Transverse colon (tissue), 4 donors: Measurements from ENCODE around the gene FCMR. TPM values are rescaled to one million over a fixed set of nuclear protein-coding genes. Genes with fewer than 3 reads are reported as not detected.

ENCODE experiments used
- DNase-seq: peaks from one replicate; pipeline ENCODE4 v3.0.0-alpha.2; 2019
- H3K27ac ChIP-seq, 4 donors: fragments of 200-600 bp; sonication (generic); 2 replicates each; pipeline ENCODE4 v1.5.1; 2016 to 2018; ENCODE audit warnings: inconsistent platforms in 4 of 4
- H3K27me3 ChIP-seq: fragments of 200-600 bp; sonication (generic); 2 replicates; pipeline ENCODE4 v1.5.1; 2017; ENCODE audit warnings: inconsistent platforms
- H3K36me3 ChIP-seq, 4 donors: fragments of 200-600 bp; sonication (generic); 2 replicates each; pipeline ENCODE4 v1.5.1; 2017 to 2019; ENCODE audit warnings: inconsistent platforms in 4 of 4
- H3K4me1 ChIP-seq, 4 donors: fragments of 200-600 bp; sonication (generic); 2 replicates each; pipeline ENCODE4 v1.5.1; 2017 to 2020; ENCODE audit warnings: inconsistent platforms in 4 of 4
- H3K4me3 ChIP-seq, 4 donors: fragments of 200-600 bp; sonication (generic); 1 replicate in 1 of 4; 2 replicates in 3 of 4; pipeline versions ENCODE4 v1.5.1 to v1.6.1; 2017 to 2019; ENCODE audit warnings: inconsistent platforms in 4 of 4
- H3K9me3 ChIP-seq, 2 donors: fragments of 200-600 bp; sonication (generic); 2 replicates each; pipeline ENCODE4 v1.5.1; 2017 to 2019; ENCODE audit warnings: inconsistent platforms in 2 of 2
- EP300 ChIP-seq: sonication (generic); formaldehyde crosslinking; IDR thresholded peaks from one replicate; pipeline ENCODE4 v1.6.1; 2017; ENCODE audit warnings: antibody characterized with exemption, low read depth
- POLR2A ChIP-seq: fragments of 450-650 bp; IDR thresholded peaks from one replicate; pipeline ENCODE4 v1.6.1; 2016; ENCODE audit warnings: antibody characterized with exemption, mild to moderate bottlenecking, moderate library complexity
- POLR2AphosphoS5 ChIP-seq, 3 donors: sonication (generic); formaldehyde crosslinking; IDR thresholded peaks; one replicate each; pipeline ENCODE4 v1.6.1; 2016; ENCODE audit warnings: antibody characterized with exemption in 3 of 3
- WGBS, 2 donors: methylation state at CpG; one replicate each; pipeline ENCODE4 v1.1.5; 2018; ENCODE audit warnings: low coverage in 1 of 2; 5-methylcytosine and 5-hydroxymethylcytosine counted together
- in situ Hi-C, 4 donors: fragments of 200-750 bp; cut with MboI; loops; one replicate each; pipeline versions ENCODE4 v1.15.0 to v1.15.1; 2017; ENCODE audit warnings: low sequenced_read_pairs in 3 of 4, low pct_ligation_motif_present in 1 of 4, low pct_unique_long_range_greater_than_20kb in 1 of 4
- intact Hi-C: fragments of 100-400 bp; cut with DNase I; formaldehyde crosslinking; loops from one replicate; pipeline ENCODE4 v1.15.1; 2023; ENCODE audit warnings: low total_unique reads
- total RNA-seq, 4 donors: library from RNA; depleted of rRNA; stranded (reverse); fragments of >200 nt; gene quantifications; one replicate each; pipeline ENCODE4 v1.1.0, GENCODE V29; 2016
- TF ChIP-seq, protein P1 (sequence below), 5 experiments: fragments of 200-600 bp in 3 of 5; fragments of 450-650 bp in 2 of 5; sonication (generic) in 3 of 5; IDR thresholded peaks; 1 replicate in 2 of 5; 2 replicates in 3 of 5; pipeline ENCODE4 v1.5.1; 2016 to 2017; ENCODE audit warnings: antibody characterized with exemption in 5 of 5, inconsistent platforms in 3 of 5, mild to moderate bottlenecking in 2 of 5, moderate library complexity in 1 of 5

The FCMR gene
- total RNA-seq, 4 donors from 2014 or later, result 1.00 to 51.6 (median 15.9) TPM

DNA sequence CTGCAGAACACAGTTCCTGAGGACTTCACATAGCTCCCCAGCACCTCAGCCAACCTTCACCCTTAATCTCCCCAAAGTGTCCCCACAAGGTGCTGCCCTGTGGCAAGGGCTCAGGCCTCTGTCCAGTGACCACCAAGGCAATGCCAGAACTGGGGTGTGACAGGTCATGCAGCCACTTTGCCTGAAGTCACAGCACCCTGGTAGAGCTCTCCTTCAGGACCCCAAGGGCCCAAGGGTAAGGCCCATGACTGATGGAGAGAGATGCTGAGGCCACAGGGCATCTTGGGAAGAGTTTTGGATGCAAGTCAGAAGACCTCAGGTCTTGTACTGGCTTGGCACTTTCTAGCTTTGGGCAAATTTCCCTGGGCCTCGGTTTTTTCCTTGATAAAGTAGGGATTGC lies 783 bp upstream of the FCMR start:
- intact Hi-C loops, result no loop called here
- Histone ChIP-seq H3K36me3 (no peaks in the 10 kb centered on the region), H3K4me1 (peaks cover 0 to 18% (median 5%) of the 10 kb centered on the region in 4 donors), H3K27ac (peak overlapping the region; percentile 63 to 77 (median 72)), H3K27me3 (no peaks in the 10 kb centered on the region), H3K9me3 (no peaks in the 10 kb centered on the region), H3K4me3 (no peak overlapping the region)
- 80% methylated on average over 1 of the region's 1 CpG; no CpG with 5 or more reads in 1 of the 2 donors for WGBS, 2 donors
- in situ Hi-C loops, result loop anchor here in 2 of 4 donors (25.0 kb wide), 2 partner anchors 185 to 285 kb away; partner anchors contain the start of gene DYRK3 (in 1 of the 2)
- TF ChIP-seq, protein P1, sequence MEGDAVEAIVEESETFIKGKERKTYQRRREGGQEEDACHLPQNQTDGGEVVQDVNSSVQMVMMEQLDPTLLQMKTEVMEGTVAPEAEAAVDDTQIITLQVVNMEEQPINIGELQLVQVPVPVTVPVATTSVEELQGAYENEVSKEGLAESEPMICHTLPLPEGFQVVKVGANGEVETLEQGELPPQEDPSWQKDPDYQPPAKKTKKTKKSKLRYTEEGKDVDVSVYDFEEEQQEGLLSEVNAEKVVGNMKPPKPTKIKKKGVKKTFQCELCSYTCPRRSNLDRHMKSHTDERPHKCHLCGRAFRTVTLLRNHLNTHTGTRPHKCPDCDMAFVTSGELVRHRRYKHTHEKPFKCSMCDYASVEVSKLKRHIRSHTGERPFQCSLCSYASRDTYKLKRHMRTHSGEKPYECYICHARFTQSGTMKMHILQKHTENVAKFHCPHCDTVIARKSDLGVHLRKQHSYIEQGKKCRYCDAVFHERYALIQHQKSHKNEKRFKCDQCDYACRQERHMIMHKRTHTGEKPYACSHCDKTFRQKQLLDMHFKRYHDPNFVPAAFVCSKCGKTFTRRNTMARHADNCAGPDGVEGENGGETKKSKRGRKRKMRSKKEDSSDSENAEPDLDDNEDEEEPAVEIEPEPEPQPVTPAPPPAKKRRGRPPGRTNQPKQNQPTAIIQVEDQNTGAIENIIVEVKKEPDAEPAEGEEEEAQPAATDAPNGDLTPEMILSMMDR (IDR thresholded peaks at IDR 0.05), result no peak
- TF ChIP-seq POLR2A (no peak), POLR2AphosphoS5 (IDR thresholded peaks at IDR 0.05) (no peak), EP300 (no peak)
- DNase-seq, result no peak

DNA sequence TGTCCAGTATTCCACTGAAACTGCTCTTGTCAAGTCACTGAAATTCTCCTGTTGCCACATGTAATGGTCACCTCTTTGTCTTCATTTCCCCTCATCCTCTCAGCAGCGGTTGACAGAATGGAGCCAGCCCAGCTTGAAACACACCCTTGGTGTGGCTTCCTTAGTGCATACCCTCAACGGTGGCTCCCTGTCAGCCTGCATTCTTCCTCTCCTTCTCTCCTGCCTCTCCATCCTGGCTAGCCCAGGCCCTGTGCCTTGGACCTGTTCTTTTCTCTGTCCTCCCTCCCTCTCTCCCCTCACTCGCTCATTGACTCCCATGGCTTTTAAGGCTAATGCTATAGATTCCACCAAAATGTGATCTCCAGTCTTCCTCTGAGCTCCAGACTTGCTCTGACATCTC lies 3.7 kb downstream of the FCMR start:
- in situ Hi-C loops, result loop anchor here (10.0 to 25.0 kb wide), 5 partner anchors 103 to 283 kb away; partner anchors contain the start of gene DYRK3 (in 3 of the 4)
- intact Hi-C loops, result loop anchor here (10.0 kb wide), 1 partner anchor 283 kb away; the partner anchor contains the start of gene DYRK3
- H3K4me1 ChIP-seq, result peaks cover 0 to 3% (median 0%) of the 10 kb centered on the region in 4 donors
- DNase-seq, result no peak
- H3K27ac ChIP-seq, result no peak overlapping the region
- no peak for TF ChIP-seq EP300
- no peak for TF ChIP-seq POLR2A
- TF ChIP-seq, protein P1 (IDR thresholded peaks at IDR 0.05), result no peak
- TF ChIP-seq POLR2AphosphoS5 (IDR thresholded peaks at IDR 0.05), result no peak
- WGBS, 2 donors, result 74 to 100% methylated on average over 1 to 3 of the region's 3 CpGs
- no peaks in the 10 kb centered on the region for H3K36me3 ChIP-seq
- H3K4me3 ChIP-seq, result peak overlapping the region in 1 of 4 donors; percentile 7
- H3K27me3 ChIP-seq, result no peaks in the 10 kb centered on the region
- no peaks in the 10 kb centered on the region for H3K9me3 ChIP-seq

DNA sequence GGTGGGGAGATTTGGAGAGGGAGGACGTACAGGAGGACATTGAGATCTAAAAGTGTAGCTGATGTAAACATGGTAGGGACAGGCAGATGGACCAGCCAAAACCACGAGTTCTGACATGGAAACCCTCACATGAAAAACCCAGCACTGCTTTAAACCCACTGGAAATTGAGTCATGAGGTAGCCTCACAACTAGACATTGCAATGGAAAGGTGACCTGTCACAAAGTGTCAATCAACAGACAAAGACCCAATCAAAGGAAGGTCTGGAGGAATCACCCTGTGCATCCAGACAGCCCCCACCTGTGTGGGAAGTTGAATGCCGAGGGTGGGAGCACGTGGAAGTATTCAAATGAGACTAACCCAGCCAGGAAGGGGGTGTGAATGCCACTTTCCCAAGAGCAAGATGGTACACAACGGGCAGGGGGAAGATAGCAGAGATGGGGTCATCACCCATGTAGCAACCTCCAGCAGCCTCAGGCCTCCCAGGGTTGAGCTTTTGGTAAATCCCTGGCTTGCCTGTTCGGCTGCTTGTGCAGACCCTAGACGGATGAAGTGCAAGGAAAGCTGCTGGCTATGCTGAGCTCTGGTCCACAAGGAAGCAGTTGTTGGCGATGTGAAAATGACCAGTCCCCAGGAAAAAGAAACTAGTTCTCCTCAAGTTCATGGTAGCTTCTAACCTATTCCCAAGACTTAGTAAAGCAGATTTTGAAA lies 5.6 kb downstream of the FCMR start:
- TF ChIP-seq POLR2AphosphoS5 (IDR thresholded peaks at IDR 0.05) (no peak), EP300 (no peak)
- DNase-seq, result no peak
- Histone ChIP-seq H3K27ac (no peak overlapping the region), H3K9me3 (no peaks in the 10 kb centered on the region), H3K4me3 (no peak overlapping the region), H3K36me3 (no peaks in the 10 kb centered on the region), H3K4me1 (peaks cover 0 to 16% (median 0%) of the 10 kb centered on the region in 4 donors), H3K27me3 (no peaks in the 10 kb centered on the region)
- in situ Hi-C loops (loop anchor here (10.0 to 25.0 kb wide), 5 partner anchors 101 to 281 kb away; partner anchors contain the start of gene DYRK3 (in 3 of the 4)), intact Hi-C loops (loop anchor here (10.0 kb wide), 1 partner anchor 281 kb away; the partner anchor contains the start of gene DYRK3)
- 79 to 84% methylated on average over 2 to 8 of the region's 8 CpGs for WGBS, 2 donors

DNA sequence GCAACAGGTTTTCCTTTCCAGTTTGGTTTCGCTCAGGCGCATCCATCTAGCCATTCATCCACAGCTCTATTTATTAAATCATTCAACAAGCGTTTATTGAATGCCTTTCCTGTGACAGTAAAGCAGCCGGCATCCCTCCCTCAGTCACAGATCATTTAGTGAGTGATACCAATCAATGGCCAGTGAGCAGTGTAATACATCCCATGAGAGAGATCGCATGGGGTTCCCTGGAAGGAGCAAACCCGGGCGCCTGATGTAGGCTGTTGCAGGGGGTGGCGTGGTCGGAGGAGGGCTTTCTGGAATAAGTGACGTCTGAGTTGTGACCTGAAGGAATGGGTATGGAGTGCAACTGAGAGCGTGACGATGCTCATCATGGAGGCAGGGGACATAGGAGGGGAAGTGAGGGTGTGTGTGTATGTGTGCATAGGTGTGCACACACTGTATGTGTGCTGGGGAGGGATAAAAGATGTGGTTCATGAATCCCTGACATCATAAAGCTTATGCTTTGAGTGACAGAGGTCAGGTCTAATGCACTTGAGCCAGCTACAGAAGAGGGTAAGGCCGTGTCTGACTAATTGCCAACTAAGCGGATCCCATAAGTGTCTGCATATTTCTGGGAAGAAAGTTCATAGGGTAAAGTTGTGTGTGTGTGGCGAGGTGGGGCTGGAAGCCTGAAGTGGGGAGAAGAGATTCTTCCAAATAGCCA lies 6.6 kb downstream of the FCMR start:
- H3K4me1 ChIP-seq, result peaks cover 0 to 19% (median under 1%) of the 10 kb centered on the region in 4 donors
- no peaks in the 10 kb centered on the region for H3K36me3 ChIP-seq
- DNase-seq, result no peak
- H3K4me3 ChIP-seq, result no peak overlapping the region
- WGBS, 2 donors, result 87 to 92% methylated on average over 7 to 15 of the region's 15 CpGs
- intact Hi-C loops (loop anchor here (10.0 kb wide), 1 partner anchor 280 kb away; the partner anchor contains the start of gene DYRK3), in situ Hi-C loops (loop anchor here (10.0 to 25.0 kb wide), 5 partner anchors 100 to 280 kb away; partner anchors contain the start of gene DYRK3 (in 3 of the 4))
- no peak for TF ChIP-seq EP300
- TF ChIP-seq, protein P1 (IDR thresholded peaks at IDR 0.05), result no peak
- TF ChIP-seq POLR2A, result no peak
- TF ChIP-seq POLR2AphosphoS5 (IDR thresholded peaks at IDR 0.05), result no peak
- no peaks in the 10 kb centered on the region for H3K9me3 ChIP-seq
- H3K27ac ChIP-seq, result no peak overlapping the region
- peaks cover 5% of the 10 kb centered on the region for H3K27me3 ChIP-seq
